ENCODE data around the gene PLEKHA4.

DNA sequence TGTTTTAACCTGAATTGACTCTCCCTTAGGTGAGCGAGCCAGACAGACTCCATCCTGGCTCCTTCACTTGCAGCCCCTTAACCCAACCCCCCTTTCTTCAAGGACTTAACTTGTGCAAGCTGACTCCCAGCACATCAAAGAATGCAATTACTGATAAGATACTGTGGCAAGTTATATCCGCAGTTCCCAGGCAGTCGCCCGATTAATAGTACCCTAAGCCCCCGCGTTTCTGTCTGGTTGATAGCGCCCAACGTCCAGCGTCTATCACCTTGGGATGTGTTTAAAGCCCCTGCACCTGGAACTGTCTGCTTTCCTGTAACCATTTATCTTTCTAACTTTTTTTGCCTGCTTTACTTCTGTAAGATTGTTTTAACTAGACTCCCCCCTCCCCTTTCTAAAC lies 38.3 kb downstream of the PLEKHA4 start:
- TF ChIP-seq CBX5 (IDR thresholded peaks at IDR 0.05; ENCODE audit: low read depth) (no peak), SREBF1 (IDR thresholded peaks at IDR 0.05; ENCODE audit: low read length) (no peak), EZH2 (IDR thresholded peaks at IDR 0.05; ENCODE audit: borderline replicate concordance, control insufficient read depth, low read depth, low read length) (no peak), RAD21 (IDR thresholded peaks at IDR 0.05; ENCODE audit: insufficient read depth, low read depth, low read length) (no peak), POLR2AphosphoS2 (IDR thresholded peaks at IDR 0.05; ENCODE audit: low read depth, low read length) (no peak), YY1 (IDR thresholded peaks at IDR 0.05; ENCODE audit: low read depth, low read length) (no peak), SMAD5 (IDR thresholded peaks at IDR 0.05; ENCODE audit: low read depth) (no peak), POLR2A (IDR thresholded peaks at IDR 0.05; ENCODE audit: low read depth, low read length) (no peak)
- TF ChIP-seq, protein P1, sequence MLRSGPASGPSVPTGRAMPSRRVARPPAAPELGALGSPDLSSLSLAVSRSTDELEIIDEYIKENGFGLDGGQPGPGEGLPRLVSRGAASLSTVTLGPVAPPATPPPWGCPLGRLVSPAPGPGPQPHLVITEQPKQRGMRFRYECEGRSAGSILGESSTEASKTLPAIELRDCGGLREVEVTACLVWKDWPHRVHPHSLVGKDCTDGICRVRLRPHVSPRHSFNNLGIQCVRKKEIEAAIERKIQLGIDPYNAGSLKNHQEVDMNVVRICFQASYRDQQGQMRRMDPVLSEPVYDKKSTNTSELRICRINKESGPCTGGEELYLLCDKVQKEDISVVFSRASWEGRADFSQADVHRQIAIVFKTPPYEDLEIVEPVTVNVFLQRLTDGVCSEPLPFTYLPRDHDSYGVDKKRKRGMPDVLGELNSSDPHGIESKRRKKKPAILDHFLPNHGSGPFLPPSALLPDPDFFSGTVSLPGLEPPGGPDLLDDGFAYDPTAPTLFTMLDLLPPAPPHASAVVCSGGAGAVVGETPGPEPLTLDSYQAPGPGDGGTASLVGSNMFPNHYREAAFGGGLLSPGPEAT (IDR thresholded peaks at IDR 0.05; ENCODE audit: low read depth): no peak
- TF ChIP-seq, protein P2, sequence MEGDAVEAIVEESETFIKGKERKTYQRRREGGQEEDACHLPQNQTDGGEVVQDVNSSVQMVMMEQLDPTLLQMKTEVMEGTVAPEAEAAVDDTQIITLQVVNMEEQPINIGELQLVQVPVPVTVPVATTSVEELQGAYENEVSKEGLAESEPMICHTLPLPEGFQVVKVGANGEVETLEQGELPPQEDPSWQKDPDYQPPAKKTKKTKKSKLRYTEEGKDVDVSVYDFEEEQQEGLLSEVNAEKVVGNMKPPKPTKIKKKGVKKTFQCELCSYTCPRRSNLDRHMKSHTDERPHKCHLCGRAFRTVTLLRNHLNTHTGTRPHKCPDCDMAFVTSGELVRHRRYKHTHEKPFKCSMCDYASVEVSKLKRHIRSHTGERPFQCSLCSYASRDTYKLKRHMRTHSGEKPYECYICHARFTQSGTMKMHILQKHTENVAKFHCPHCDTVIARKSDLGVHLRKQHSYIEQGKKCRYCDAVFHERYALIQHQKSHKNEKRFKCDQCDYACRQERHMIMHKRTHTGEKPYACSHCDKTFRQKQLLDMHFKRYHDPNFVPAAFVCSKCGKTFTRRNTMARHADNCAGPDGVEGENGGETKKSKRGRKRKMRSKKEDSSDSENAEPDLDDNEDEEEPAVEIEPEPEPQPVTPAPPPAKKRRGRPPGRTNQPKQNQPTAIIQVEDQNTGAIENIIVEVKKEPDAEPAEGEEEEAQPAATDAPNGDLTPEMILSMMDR (IDR thresholded peaks at IDR 0.05 in 2 of 3, conservative IDR thresholded peaks at IDR 0.05 in 1 of 3; ENCODE audit: control insufficient read depth in 2 of 3, extremely low read depth in 1 of 3, insufficient read depth in 1 of 3, low read depth in 3 of 3, low read length in 3 of 3): no peak
